Measurements from ENCODE around the gene JMJD1C.

DNA sequence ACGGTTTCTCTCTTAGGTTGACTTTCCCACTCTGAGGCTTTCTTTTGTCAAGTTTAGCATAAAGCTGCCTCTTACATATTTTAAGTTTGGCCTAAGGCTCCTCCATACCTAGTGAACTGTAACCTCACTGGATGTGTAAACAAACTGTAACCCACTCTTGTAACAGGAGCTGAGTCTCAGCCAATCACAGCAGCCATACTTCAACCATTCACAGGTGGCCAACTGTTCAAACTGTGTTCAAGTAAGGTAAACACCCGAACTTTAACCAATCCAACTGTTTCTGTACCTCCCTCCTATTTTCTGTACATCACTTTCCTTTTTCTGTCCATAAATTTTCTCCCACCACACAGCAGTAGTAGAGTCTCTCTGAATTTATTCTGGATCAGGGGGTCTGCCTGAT is 340.3 kb downstream of the JMJD1C start:
- TF ChIP-seq GATA2 (IDR thresholded peaks at IDR 0.05; ENCODE audit: low read depth, low read length) (no peak), GATA3 (IDR thresholded peaks at IDR 0.05; ENCODE audit: low read depth, low read length) (no peak)

All from SH-SY5Y (cell line).